Measurements from ENCODE around the gene SERP2.

The SERP2 gene

GRCh38 chr13:44389060-44389666 is 15.5 kb downstream of the SERP2 start:
- DNase-seq = no peak

- DNase-seq = no peak
Observed at GRCh38 chr13:44389876-44390275, 16.3 kb downstream of the SERP2 start.

GRCh38 chr13:44393391-44393790 is 19.8 kb downstream of the SERP2 start:
- no peak for DNase-seq

GRCh38 chr13:44394658-44395057 is 21.0 kb downstream of the SERP2 start:
- DNase-seq = no peak

- no peak for DNase-seq
Observed at GRCh38 chr13:44395976-44396694, 22.5 kb downstream of the SERP2 start.

GRCh38 chr13:44396701-44397580 is 23.3 kb downstream of the SERP2 start:
- DNase-seq = no peak

GRCh38 chr13:44397766-44398223 is 24.2 kb downstream of the SERP2 start:
- DNase-seq = no peak

GRCh38 chr13:44398606-44399005 is 25.0 kb downstream of the SERP2 start:
- no peak for DNase-seq

- DNase-seq = peak; percentile 30
Observed at GRCh38 chr13:44399074-44399473, 25.4 kb downstream of the SERP2 start.

- no peak for DNase-seq
Observed at GRCh38 chr13:44400736-44401135, 27.1 kb downstream of the SERP2 start.

GRCh38 chr13:44401577-44401976 is 28.0 kb downstream of the SERP2 start:
- no peak for DNase-seq

GRCh38 chr13:44402899-44403445 is 29.3 kb downstream of the SERP2 start:
- DNase-seq = no peak

- DNase-seq = peak; percentile 45
Observed at GRCh38 chr13:44403461-44404056, 29.9 kb downstream of the SERP2 start.

GRCh38 chr13:44404261-44405132 is 30.9 kb downstream of the SERP2 start:
- DNase-seq = no peak

- no peak for DNase-seq
Observed at GRCh38 chr13:44406617-44407016, 33.0 kb downstream of the SERP2 start.

GRCh38 chr13:44407379-44407778 is 33.8 kb downstream of the SERP2 start:
- DNase-seq = no peak

GRCh38 chr13:44407891-44408290 is 34.3 kb downstream of the SERP2 start:
- DNase-seq = no peak

GRCh38 chr13:44409595-44409994 is 36.0 kb downstream of the SERP2 start:
- DNase-seq = no peak

GRCh38 chr13:44410328-44410859 is 36.8 kb downstream of the SERP2 start:
- no peak for DNase-seq

GRCh38 chr13:44411841-44412240 is 38.2 kb downstream of the SERP2 start:
- DNase-seq = no peak

- DNase-seq = no peak
Observed at GRCh38 chr13:44412346-44412935, 38.8 kb downstream of the SERP2 start.

All from NCI-H2029 treated with DMSO at 0.1 percent for 48 hours (cell line).